22Rv1 (cell line): Measurements from ENCODE around the gene WEE2.

ENCODE experiments used
- H3K27ac ChIP-seq: fragments of 450-650 bp; 2 replicates; pipeline ENCODE4 v1.5.1; 2017
- ZFX ChIP-seq: fragments of 450-650 bp; IDR thresholded peaks from 2 replicates; pipeline ENCODE4 v1.6.1; 2017; ENCODE audit warnings: antibody characterized with exemption, borderline replicate concordance
- TF ChIP-seq, protein P1 (sequence below): fragments of 450-650 bp; IDR thresholded peaks from 2 replicates; pipeline ENCODE4 v1.5.1; 2017; ENCODE audit warnings: mild to moderate bottlenecking

Gene WEE2

DNA sequence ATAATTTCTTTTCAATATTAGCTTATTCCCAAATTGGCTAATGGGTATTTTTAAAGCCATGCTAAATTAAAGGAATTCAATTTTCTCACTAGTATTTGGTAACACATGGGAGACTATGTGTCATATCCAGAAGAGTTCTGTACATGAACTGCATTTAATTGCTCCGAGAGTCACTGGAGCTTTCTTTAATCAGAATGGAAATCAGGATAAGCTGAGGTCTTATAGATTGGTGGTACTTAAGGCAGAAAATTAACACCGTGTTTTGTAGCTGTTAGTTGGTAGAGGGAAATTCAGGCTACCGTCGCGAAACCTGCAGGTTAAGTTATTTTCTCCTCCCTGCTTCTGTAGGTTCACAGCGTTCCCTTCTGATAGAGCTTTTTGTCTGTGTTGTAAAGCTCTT is at the start of gene WEE2:
WEE2 (plus strand) TSS at position 3 of the 400 bp plus-strand sequence. CDS start 406 bp downstream, outside the sequence.
- H3K27ac ChIP-seq, result no peak within 1 kb of the TSS
- TF ChIP-seq, protein P1, sequence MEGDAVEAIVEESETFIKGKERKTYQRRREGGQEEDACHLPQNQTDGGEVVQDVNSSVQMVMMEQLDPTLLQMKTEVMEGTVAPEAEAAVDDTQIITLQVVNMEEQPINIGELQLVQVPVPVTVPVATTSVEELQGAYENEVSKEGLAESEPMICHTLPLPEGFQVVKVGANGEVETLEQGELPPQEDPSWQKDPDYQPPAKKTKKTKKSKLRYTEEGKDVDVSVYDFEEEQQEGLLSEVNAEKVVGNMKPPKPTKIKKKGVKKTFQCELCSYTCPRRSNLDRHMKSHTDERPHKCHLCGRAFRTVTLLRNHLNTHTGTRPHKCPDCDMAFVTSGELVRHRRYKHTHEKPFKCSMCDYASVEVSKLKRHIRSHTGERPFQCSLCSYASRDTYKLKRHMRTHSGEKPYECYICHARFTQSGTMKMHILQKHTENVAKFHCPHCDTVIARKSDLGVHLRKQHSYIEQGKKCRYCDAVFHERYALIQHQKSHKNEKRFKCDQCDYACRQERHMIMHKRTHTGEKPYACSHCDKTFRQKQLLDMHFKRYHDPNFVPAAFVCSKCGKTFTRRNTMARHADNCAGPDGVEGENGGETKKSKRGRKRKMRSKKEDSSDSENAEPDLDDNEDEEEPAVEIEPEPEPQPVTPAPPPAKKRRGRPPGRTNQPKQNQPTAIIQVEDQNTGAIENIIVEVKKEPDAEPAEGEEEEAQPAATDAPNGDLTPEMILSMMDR, result no peak
- no peak for TF ChIP-seq ZFX

GRCh38 chr7:141659501-141659900 is 48.7 kb upstream of the WEE2 start:
- TF ChIP-seq, protein P1, result no peak
- TF ChIP-seq ZFX, result no peak
- no peak overlapping the region for H3K27ac ChIP-seq

GRCh38 chr7:141660259-141660658 is 47.9 kb upstream of the WEE2 start:
- no peak overlapping the region for H3K27ac ChIP-seq
- no peak for TF ChIP-seq ZFX
- TF ChIP-seq, protein P1, result no peak

- TF ChIP-seq, protein P1, result no peak
- TF ChIP-seq ZFX, result no peak
- H3K27ac ChIP-seq, result peak overlapping the region; percentile 29
Observed at GRCh38 chr7:141663081-141663849, 44.9 kb upstream of the WEE2 start.

- no peak for TF ChIP-seq ZFX
- TF ChIP-seq, protein P1, result no peak
- H3K27ac ChIP-seq, result no peak overlapping the region
Observed at GRCh38 chr7:141664450-141664849, 43.7 kb upstream of the WEE2 start.

GRCh38 chr7:141665208-141666035 is 42.7 kb upstream of the WEE2 start:
- H3K27ac ChIP-seq, result no peak overlapping the region
- TF ChIP-seq, protein P1, result no peak
- TF ChIP-seq ZFX, result no peak

- TF ChIP-seq ZFX, result no peak
- TF ChIP-seq, protein P1, result no peak
- no peak overlapping the region for H3K27ac ChIP-seq
Observed at GRCh38 chr7:141666071-141666470, 42.1 kb upstream of the WEE2 start.
